ENCODE results near the gene GINS3. TPM values are rescaled to one million over a fixed set of nuclear protein-coding genes. Genes with fewer than 3 reads are reported as not detected.

GINS3 gene
- total RNA-seq, 4 donors from 2014 or later, result 1.2 to 2.0 (median 1.8) TPM

DNA sequence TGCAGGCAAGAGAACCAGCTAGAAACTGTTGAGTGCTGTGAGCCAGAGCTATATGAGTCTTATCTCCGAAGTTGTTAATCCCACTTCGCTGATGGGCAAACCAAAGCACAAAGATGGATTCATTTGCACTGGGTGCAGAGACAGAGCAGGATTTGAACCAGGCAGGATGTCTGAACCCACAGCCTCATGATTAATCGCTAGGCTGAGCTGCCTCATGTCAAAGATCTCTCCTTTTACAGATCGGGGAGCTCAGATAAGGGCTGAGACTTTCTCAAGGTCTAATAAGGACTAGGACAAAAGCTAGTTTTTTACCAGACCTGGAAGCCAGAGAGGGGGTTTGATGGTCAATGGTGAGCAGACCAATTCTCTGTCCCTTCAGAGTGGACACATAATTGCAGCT lies 51.5 kb downstream of the GINS3 start:
- no peak overlapping the region for H3K4me3 ChIP-seq
- H3K36me3 ChIP-seq, result no peaks in the 10 kb centered on the region
- no peak overlapping the region for H3K27ac ChIP-seq (replicated peaks in 1 of 4)
- intact Hi-C loops (cut with DNase I), result no loop called here
- peaks cover 0 to 23% (median 0%) of the 10 kb centered on the region in 4 donors for H3K27me3 ChIP-seq
- H3K9me3 ChIP-seq, result no peaks in the 10 kb centered on the region
- peaks cover 0 to 3% (median 0%) of the 10 kb centered on the region in 4 donors for H3K4me1 ChIP-seq
- DNase-seq (ENCODE audit: extremely low spot score), result no peak
- TF ChIP-seq POLR2A (IDR thresholded peaks at IDR 0.05; ENCODE audit: low read depth) (no peak), EP300 (IDR thresholded peaks at IDR 0.05) (no peak), POLR2AphosphoS5 (IDR thresholded peaks at IDR 0.05) (no peak)
- TF ChIP-seq, protein P1, sequence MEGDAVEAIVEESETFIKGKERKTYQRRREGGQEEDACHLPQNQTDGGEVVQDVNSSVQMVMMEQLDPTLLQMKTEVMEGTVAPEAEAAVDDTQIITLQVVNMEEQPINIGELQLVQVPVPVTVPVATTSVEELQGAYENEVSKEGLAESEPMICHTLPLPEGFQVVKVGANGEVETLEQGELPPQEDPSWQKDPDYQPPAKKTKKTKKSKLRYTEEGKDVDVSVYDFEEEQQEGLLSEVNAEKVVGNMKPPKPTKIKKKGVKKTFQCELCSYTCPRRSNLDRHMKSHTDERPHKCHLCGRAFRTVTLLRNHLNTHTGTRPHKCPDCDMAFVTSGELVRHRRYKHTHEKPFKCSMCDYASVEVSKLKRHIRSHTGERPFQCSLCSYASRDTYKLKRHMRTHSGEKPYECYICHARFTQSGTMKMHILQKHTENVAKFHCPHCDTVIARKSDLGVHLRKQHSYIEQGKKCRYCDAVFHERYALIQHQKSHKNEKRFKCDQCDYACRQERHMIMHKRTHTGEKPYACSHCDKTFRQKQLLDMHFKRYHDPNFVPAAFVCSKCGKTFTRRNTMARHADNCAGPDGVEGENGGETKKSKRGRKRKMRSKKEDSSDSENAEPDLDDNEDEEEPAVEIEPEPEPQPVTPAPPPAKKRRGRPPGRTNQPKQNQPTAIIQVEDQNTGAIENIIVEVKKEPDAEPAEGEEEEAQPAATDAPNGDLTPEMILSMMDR (IDR thresholded peaks at IDR 0.05), result no peak
- WGBS, result 75% methylated on average over 4 of the region's 4 CpGs

- no peak overlapping the region for H3K4me3 ChIP-seq
- 73% methylated on average over 2 of the region's 2 CpGs for WGBS
- no peaks in the 10 kb centered on the region for H3K36me3 ChIP-seq
- H3K27ac ChIP-seq (replicated peaks in 1 of 4), result no peak overlapping the region
- H3K9me3 ChIP-seq, result no peaks in the 10 kb centered on the region
- intact Hi-C loops (cut with DNase I), result no loop called here
- no peak for DNase-seq (ENCODE audit: extremely low spot score)
- peaks cover 0 to 3% (median 0%) of the 10 kb centered on the region in 4 donors for H3K4me1 ChIP-seq
- peaks cover 0 to 23% (median 0%) of the 10 kb centered on the region in 4 donors for H3K27me3 ChIP-seq
- TF ChIP-seq POLR2A (IDR thresholded peaks at IDR 0.05; ENCODE audit: low read depth), result no peak
- no peak for TF ChIP-seq EP300 (IDR thresholded peaks at IDR 0.05)
- TF ChIP-seq, protein P1 (IDR thresholded peaks at IDR 0.05), result no peak
- no peak for TF ChIP-seq POLR2AphosphoS5 (IDR thresholded peaks at IDR 0.05)
These were observed 52.0 kb downstream of the GINS3 start for GRCh38 chr16:58444265-58444664.

DNA sequence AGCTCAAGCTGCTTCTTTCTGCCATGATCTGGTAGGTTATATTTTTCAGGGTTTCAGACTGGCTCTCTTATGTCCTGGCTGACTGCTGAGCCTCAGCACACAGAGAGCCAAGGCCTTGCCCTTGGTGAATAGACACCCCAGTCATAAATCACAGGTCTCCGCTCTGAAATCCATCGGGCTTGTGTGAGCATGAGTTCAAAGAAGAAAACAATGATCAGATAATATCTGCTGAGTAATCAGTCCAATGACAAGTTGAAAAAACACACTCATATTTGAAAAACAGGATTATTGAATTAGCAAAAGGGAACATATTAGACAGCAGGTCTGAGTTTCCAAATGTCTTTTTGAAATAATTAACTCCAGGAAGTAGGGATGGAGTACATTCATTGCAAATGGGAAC lies 56.6 kb downstream of the GINS3 start:
- DNase-seq (ENCODE audit: extremely low spot score), result no peak
- intact Hi-C loops (cut with DNase I), result no loop called here
- TF ChIP-seq POLR2A (IDR thresholded peaks at IDR 0.05; ENCODE audit: low read depth) (no peak), POLR2AphosphoS5 (IDR thresholded peaks at IDR 0.05) (no peak), EP300 (IDR thresholded peaks at IDR 0.05) (no peak)
- TF ChIP-seq, protein P1 (IDR thresholded peaks at IDR 0.05), result no peak
- peaks cover 0 to 6% (median 0%) of the 10 kb centered on the region in 4 donors for H3K4me1 ChIP-seq
- H3K36me3 ChIP-seq, result no peaks in the 10 kb centered on the region
- H3K27me3 ChIP-seq, result peaks cover 0 to 22% (median 0%) of the 10 kb centered on the region in 4 donors
- H3K27ac ChIP-seq (replicated peaks in 1 of 4), result no peak overlapping the region
- no peaks in the 10 kb centered on the region for H3K9me3 ChIP-seq
- 55% methylated on average over 2 of the region's 2 CpGs for WGBS
- H3K4me3 ChIP-seq, result no peak overlapping the region

DNA sequence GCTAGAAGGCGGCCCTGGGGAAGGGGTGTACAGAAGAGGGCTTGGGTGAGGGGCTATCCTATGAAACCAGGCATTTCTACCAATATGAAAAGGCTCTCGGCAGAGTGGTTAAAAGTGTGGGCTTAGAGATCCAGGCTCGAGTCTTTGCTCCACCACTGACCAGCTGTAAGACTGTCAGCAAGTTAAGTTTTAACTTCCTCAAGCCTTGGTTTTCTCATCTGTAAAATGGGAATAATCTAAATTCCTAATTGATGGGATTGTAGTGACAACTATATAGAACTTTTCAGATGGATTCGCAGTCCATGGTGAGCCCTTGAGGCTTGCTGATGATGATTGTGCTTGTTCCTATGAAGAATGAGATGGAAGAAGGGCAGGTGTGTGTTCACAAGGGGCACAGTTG lies 57.0 kb downstream of the GINS3 start:
- DNase-seq (ENCODE audit: extremely low spot score), result no peak
- Histone ChIP-seq H3K36me3 (no peaks in the 10 kb centered on the region), H3K27ac (replicated peaks in 1 of 4) (no peak overlapping the region), H3K4me1 (peaks cover 0 to 6% (median 0%) of the 10 kb centered on the region in 4 donors), H3K27me3 (peaks cover 0 to 18% (median 0%) of the 10 kb centered on the region in 4 donors), H3K4me3 (no peak overlapping the region), H3K9me3 (no peaks in the 10 kb centered on the region)
- intact Hi-C loops (cut with DNase I), result no loop called here
- TF ChIP-seq POLR2AphosphoS5 (IDR thresholded peaks at IDR 0.05), result no peak
- no peak for TF ChIP-seq EP300 (IDR thresholded peaks at IDR 0.05)
- TF ChIP-seq, protein P1 (IDR thresholded peaks at IDR 0.05), result no peak
- no peak for TF ChIP-seq POLR2A (IDR thresholded peaks at IDR 0.05; ENCODE audit: low read depth)
- 87% methylated on average over 4 of the region's 4 CpGs for WGBS

GRCh38 chr16:58449768-58450167 lies 57.5 kb downstream of the GINS3 start:
- WGBS, result 77% methylated on average over 5 of the region's 5 CpGs
- no peak for TF ChIP-seq POLR2AphosphoS5 (IDR thresholded peaks at IDR 0.05)
- H3K9me3 ChIP-seq, result no peaks in the 10 kb centered on the region
- H3K4me1 ChIP-seq, result peaks cover 0 to 6% (median 0%) of the 10 kb centered on the region in 4 donors
- H3K27ac ChIP-seq (replicated peaks in 1 of 4), result no peak overlapping the region
- no peaks in the 10 kb centered on the region for H3K36me3 ChIP-seq
- H3K4me3 ChIP-seq, result no peak overlapping the region
- H3K27me3 ChIP-seq, result peaks cover 0 to 15% (median 0%) of the 10 kb centered on the region in 4 donors
- no peak for DNase-seq (ENCODE audit: extremely low spot score)
- intact Hi-C loops (cut with DNase I), result no loop called here
